HEK293 (cell line): ENCODE measurements around the gene GGTA1.
A peak's percentile ranks its signal among the peaks of the same experiment; 100 is the strongest.

Experiments used
- CTCF ChIA-PET: fragments of 350-600 bp; formaldehyde crosslinking; extraction: SDS; loops from one replicate; lab custom pipeline; 2021; ENCODE audit warnings: antibody characterized with exemption; lab: Yijun Ruan, JAX
- POLR2A ChIA-PET: fragments of 300-600 bp; formaldehyde crosslinking; extraction: SDS; loops from one replicate; lab custom pipeline; 2020; ENCODE audit warnings: antibody characterized with exemption, inconsistent platforms; lab: Yijun Ruan, JAX
- H3K27ac ChIP-seq: fragments of 200-500 bp; sonication (Bioruptor generic); 2 replicates; pipeline ENCODE4 v1.5.1; 2014; ENCODE audit warnings: low read depth, low read length, control low read depth, inconsistent platforms; ENCODE audit errors: extremely low read depth
- H3K36me3 ChIP-seq, 2 experiments: fragments of 200-500 bp in 1 of 2; sonication (Bioruptor generic) in 1 of 2; 1 replicate in 1 of 2; 2 replicates in 1 of 2; pipeline ENCODE4 v1.5.1; 2014 to 2017; ENCODE audit warnings: inconsistent platforms in 2 of 2, low read length in 2 of 2; ENCODE audit not compliant: control insufficient read depth in 2 of 2, insufficient read depth in 1 of 2
- H3K4me1 ChIP-seq: fragments of 200-500 bp; sonication (Bioruptor generic); 2 replicates; pipeline ENCODE4 v1.5.1; 2014; ENCODE audit warnings: mild to moderate bottlenecking, low read length, inconsistent platforms; ENCODE audit not compliant: control insufficient read depth, insufficient read depth
- H3K4me3 ChIP-seq: 2 replicates; pipeline ENCODE4 v1.5.1; 2011; ENCODE audit warnings: low read depth, mild to moderate bottlenecking, control low read depth, low read length, moderate library complexity
- H3K9me3 ChIP-seq: fragments of 200-500 bp; sonication (Bioruptor generic); 2 replicates; pipeline ENCODE4 v1.5.1; 2014; ENCODE audit warnings: low read depth, low read length, inconsistent platforms; ENCODE audit not compliant: control insufficient read depth, insufficient read depth
- HOXD13 ChIP-seq: sonication (generic); formaldehyde crosslinking; IDR thresholded peaks from 2 replicates; pipeline ENCODE4 v1.8.0; 2022; ENCODE audit warnings: missing genetic modification reagents, borderline replicate concordance
- IKZF3 ChIP-seq: fragments of 450-650 bp; IDR thresholded peaks from 2 replicates; pipeline ENCODE4 v1.5.0; 2018; ENCODE audit warnings: missing biosample characterization, mild to moderate bottlenecking, missing genetic modification characterization, moderate library complexity
- KLF10 ChIP-seq: fragments of 450-650 bp; IDR thresholded peaks from 2 replicates; pipeline ENCODE4 v1.5.1; 2018; ENCODE audit warnings: missing biosample characterization, mild to moderate bottlenecking, missing genetic modification characterization
- MEIS1 ChIP-seq: sonication (generic); formaldehyde crosslinking; IDR thresholded peaks from 2 replicates; pipeline ENCODE4 v1.8.1; 2022; ENCODE audit warnings: missing genetic modification reagents, mild to moderate bottlenecking, borderline replicate concordance
- PBX3 ChIP-seq: sonication (generic); formaldehyde crosslinking; IDR thresholded peaks from 2 replicates; pipeline ENCODE4 v1.8.1; 2022; ENCODE audit warnings: mild to moderate bottlenecking, moderate library complexity, missing genetic modification reagents
- REST ChIP-seq: fragments of 450-650 bp; formaldehyde crosslinking; IDR thresholded peaks from 2 replicates; pipeline ENCODE4 v1.5.1; 2016; ENCODE audit warnings: missing biosample characterization, missing genetic modification characterization
- SETDB1 ChIP-seq: IDR thresholded peaks from one replicate; pipeline ENCODE4 v1.6.1; 2017; ENCODE audit warnings: mild to moderate bottlenecking, low read length, moderate library complexity, mixed read lengths; ENCODE audit not compliant: insufficient read length
- TCF7L2 ChIP-seq: IDR thresholded peaks from 2 replicates; pipeline ENCODE4 v1.6.1; 2011; ENCODE audit warnings: low read depth, mild to moderate bottlenecking, inconsistent platforms, low read length, moderate library complexity, borderline replicate concordance
- ZBTB7A ChIP-seq: fragments of 450-650 bp; formaldehyde crosslinking; IDR thresholded peaks from 2 replicates; pipeline ENCODE4 v1.5.1; 2016; ENCODE audit warnings: low read depth, missing biosample characterization, missing genetic modification characterization
- ZFP69B ChIP-seq: fragments of 450-650 bp; formaldehyde crosslinking; IDR thresholded peaks from 2 replicates; pipeline ENCODE4 v1.5.1; 2016; ENCODE audit warnings: missing biosample characterization, missing genetic modification characterization
- ZIC2 ChIP-seq: fragments of 450-650 bp; formaldehyde crosslinking; IDR thresholded peaks from 2 replicates; pipeline ENCODE4 v1.5.1; 2016; ENCODE audit warnings: missing biosample characterization, missing genetic modification characterization
- ZNF114 ChIP-seq: fragments of 450-650 bp; formaldehyde crosslinking; IDR thresholded peaks from 2 replicates; pipeline ENCODE4 v1.5.0; 2017; ENCODE audit warnings: missing biosample characterization, missing genetic modification characterization
- ZNF133 ChIP-seq: fragments of 450-650 bp; formaldehyde crosslinking; IDR thresholded peaks from 2 replicates; pipeline ENCODE4 v1.5.1; 2016; ENCODE audit warnings: missing biosample characterization, missing genetic modification characterization
- ZNF16 ChIP-seq: fragments of 450-650 bp; formaldehyde crosslinking; IDR thresholded peaks from 2 replicates; pipeline ENCODE4 v1.5.1; 2016; ENCODE audit warnings: low read depth, missing biosample characterization, missing genetic modification characterization
- ZNF214 ChIP-seq: fragments of 450-650 bp; formaldehyde crosslinking; IDR thresholded peaks from 2 replicates; pipeline ENCODE4 v1.5.1; 2017; ENCODE audit warnings: missing biosample characterization, mild to moderate bottlenecking, missing genetic modification characterization, borderline replicate concordance
- ZNF518A ChIP-seq: fragments of 450-650 bp; formaldehyde crosslinking; conservative IDR thresholded peaks from 2 replicates; pipeline ENCODE4 v1.5.1; 2016; ENCODE audit warnings: low read depth, missing biosample characterization, missing genetic modification characterization
- ZNF549 ChIP-seq: fragments of 450-650 bp; IDR thresholded peaks from 2 replicates; pipeline ENCODE4 v1.5.1; 2018; ENCODE audit warnings: missing biosample characterization, missing genetic modification characterization, mild to moderate bottlenecking, inconsistent platforms, moderate library complexity
- ZNF600 ChIP-seq: fragments of 450-650 bp; formaldehyde crosslinking; IDR thresholded peaks from 2 replicates; pipeline ENCODE4 v1.5.1; 2016; ENCODE audit warnings: missing biosample characterization, missing genetic modification characterization
- ZNF626 ChIP-seq: fragments of 450-650 bp; sonication (Bioruptor Pico); formaldehyde crosslinking; IDR thresholded peaks from 2 replicates; pipeline ENCODE4 v1.5.1; 2018; ENCODE audit warnings: missing biosample characterization, missing genetic modification characterization, inconsistent platforms
- ZNF654 ChIP-seq: fragments of 450-650 bp; formaldehyde crosslinking; IDR thresholded peaks from 2 replicates; pipeline ENCODE4 v1.5.1; 2016; ENCODE audit warnings: low read depth, missing biosample characterization, missing genetic modification characterization
- ZNF76 ChIP-seq: fragments of 450-650 bp; formaldehyde crosslinking; IDR thresholded peaks from 2 replicates; pipeline ENCODE4; 2016; ENCODE audit warnings: low read depth, missing biosample characterization, missing genetic modification characterization, borderline replicate concordance

GGTA1 gene

GRCh38 chr9:121441165-121441564 lies 58.5 kb downstream of the GGTA1 start (continued):
- no peak for TF ChIP-seq ZNF549 (tag by site-specific recombination)
- no peak for TF ChIP-seq ZNF114 (tag by site-specific recombination)
- TF ChIP-seq ZNF76, result no peak
- no peak for TF ChIP-seq ZNF16 (tag by site-specific recombination)
- TF ChIP-seq ZNF518A (tag by site-specific recombination), result no peak

GRCh38 chr9:121439711-121440664 lies 59.7 kb downstream of the GGTA1 start:
- Histone ChIP-seq H3K4me3 (no peak overlapping the region), H3K4me1 (no peaks in the 10 kb centered on the region), H3K9me3 (no peaks in the 10 kb centered on the region), H3K36me3 (no peaks in the 10 kb centered on the region), H3K27ac (no peak overlapping the region)
- TF ChIP-seq ZNF654, result peak; percentile 23; the same call in 1 of the 2 replicates
- TF ChIP-seq ZNF600 (tag by site-specific recombination), result no peak
- no peak for TF ChIP-seq KLF10 (tag by site-specific recombination)
- POLR2A ChIA-PET, result no interaction called here
- CTCF ChIA-PET, result interaction anchor here (0.6 to 2.4 kb wide), 9 partner anchors 10 to 820 kb away, joined by 3 to 14 read pairs (median 4); no protein-coding TSS in a partner anchor

- ChIA-PET CTCF (interaction anchor here (0.6 to 2.4 kb wide), 9 partner anchors 9 to 257 kb away, joined by 3 to 14 read pairs (median 4); no protein-coding TSS in a partner anchor), POLR2A (no interaction called here)
- Histone ChIP-seq H3K36me3 (no peaks in the 10 kb centered on the region), H3K4me1 (no peaks in the 10 kb centered on the region), H3K4me3 (no peak overlapping the region), H3K27ac (no peak overlapping the region), H3K9me3 (no peaks in the 10 kb centered on the region)
- TF ChIP-seq ZNF16 (tag by site-specific recombination) (no peak), ZIC2 (tag by site-specific recombination) (no peak), ZBTB7A (no peak), ZNF133 (tag by site-specific recombination) (no peak), PBX3 (no peak), IKZF3 (no peak), SETDB1 (no peak), ZNF214 (tag by site-specific recombination) (no peak), REST (tag by site-specific recombination) (no peak), TCF7L2 (no peak), ZNF626 (tag by site-specific recombination) (no peak), HOXD13 (CRISPR knock-in tag) (no peak), MEIS1 (CRISPR knock-in tag) (no peak), ZFP69B (tag by site-specific recombination) (no peak)
Observed at GRCh38 chr9:121439016-121439415, 60.6 kb downstream of the GGTA1 start.
